ENCODE measurements around the gene TNFRSF1A.

The TNFRSF1A gene

GRCh38 chr12:6323340-6323994 is 18.4 kb downstream of the TNFRSF1A start:
- peak; percentile 50 for DNase-seq

GRCh38 chr12:6322969-6323339 is 18.9 kb downstream of the TNFRSF1A start:
- no peak for DNase-seq

- DNase-seq: no peak
Observed at GRCh38 chr12:6322352-6322751, 19.5 kb downstream of the TNFRSF1A start.

GRCh38 chr12:6321905-6322304 is 20.0 kb downstream of the TNFRSF1A start:
- DNase-seq: no peak

- no peak for DNase-seq
Observed at GRCh38 chr12:6319446-6319845, 22.4 kb downstream of the TNFRSF1A start.

GRCh38 chr12:6318440-6318879 is 23.4 kb downstream of the TNFRSF1A start:
- DNase-seq: no peak

- no peak for DNase-seq
Observed at GRCh38 chr12:6317693-6318439, 24.0 kb downstream of the TNFRSF1A start.

- DNase-seq: no peak
Observed at GRCh38 chr12:6316921-6317692, 24.8 kb downstream of the TNFRSF1A start.

- no peak for DNase-seq
Observed at GRCh38 chr12:6315704-6316597, 25.9 kb downstream of the TNFRSF1A start.

- no peak for DNase-seq
Observed at GRCh38 chr12:6315184-6315583, 26.7 kb downstream of the TNFRSF1A start.

- no peak for DNase-seq
Observed at GRCh38 chr12:6314776-6315175, 27.1 kb downstream of the TNFRSF1A start.

GRCh38 chr12:6313326-6313940 is 28.4 kb downstream of the TNFRSF1A start:
- DNase-seq: no peak

- no peak for DNase-seq
Observed at GRCh38 chr12:6312529-6313325, 29.1 kb downstream of the TNFRSF1A start.

GRCh38 chr12:6311822-6312528 is 29.9 kb downstream of the TNFRSF1A start:
- no peak for DNase-seq

GRCh38 chr12:6310771-6311610 is 30.9 kb downstream of the TNFRSF1A start:
- no peak for DNase-seq

GRCh38 chr12:6307529-6307928 is 34.3 kb downstream of the TNFRSF1A start:
- no peak for DNase-seq

GRCh38 chr12:6306599-6307220 is 35.2 kb downstream of the TNFRSF1A start:
- DNase-seq: no peak

GRCh38 chr12:6306151-6306550 is 35.7 kb downstream of the TNFRSF1A start:
- no peak for DNase-seq

GRCh38 chr12:6303071-6303470 is 38.8 kb downstream of the TNFRSF1A start:
- no peak for DNase-seq

Data from CD4-positive, alpha-beta T cell treated with Interferon gamma for 1 hour (primary cell).